Activated CD4-positive, CD25-positive, alpha-beta regulatory T cell treated with anti-CD3 and anti-CD28 coated beads, Interleukin-2, amount 50 U/mL, for 24 hours (primary cell): ENCODE measurements around the gene MYO5A.
A peak's percentile ranks its signal among the peaks of the same experiment; 100 is the strongest.
"Not testable (repeated sequence)": the region's sequence is repeated elsewhere in the genome, so short reads cannot be mapped to it uniquely, and the experiment has no call there.

Experiments
- ATAC-seq, 2 donors: fragments of 150-1000 bp; cut with Tn5 transposase; one replicate each; pipeline ENCODE4 v1.10.0; 2021; ENCODE audit warnings: mild to moderate bottlenecking in 1 of 2, moderate library complexity in 1 of 2

Gene MYO5A

DNA sequence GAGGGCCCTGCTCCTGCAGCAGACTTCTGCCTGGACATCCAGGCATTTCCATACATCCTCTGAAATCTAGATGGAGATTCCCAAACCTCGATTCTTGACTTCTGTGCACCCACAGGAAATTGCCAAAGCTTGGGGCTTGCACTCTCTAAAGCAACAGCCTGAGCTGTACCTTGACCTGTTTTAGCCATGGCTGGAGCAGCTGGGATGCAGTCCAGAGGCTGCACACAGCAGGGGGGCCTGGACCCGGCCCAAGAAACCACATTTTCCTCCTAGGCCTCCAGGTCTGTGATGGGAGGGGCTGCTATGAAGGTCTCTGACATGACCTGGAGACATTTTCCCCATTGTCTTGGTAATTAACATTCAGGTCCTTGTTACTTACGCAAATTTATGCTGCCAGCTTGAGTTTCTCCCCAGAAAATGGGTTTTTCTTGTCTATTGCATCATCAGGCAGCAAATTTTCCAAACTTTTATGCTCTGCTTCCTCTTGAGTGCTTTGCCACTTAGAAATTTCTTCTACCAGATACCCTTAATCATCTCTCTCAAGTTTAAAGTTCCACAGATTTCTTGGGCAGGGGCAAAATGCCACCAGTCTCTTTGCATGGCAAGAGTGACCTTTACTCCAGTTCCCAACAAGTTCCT is 11.8 kb upstream of the MYO5A start:
- no peak for ATAC-seq

DNA sequence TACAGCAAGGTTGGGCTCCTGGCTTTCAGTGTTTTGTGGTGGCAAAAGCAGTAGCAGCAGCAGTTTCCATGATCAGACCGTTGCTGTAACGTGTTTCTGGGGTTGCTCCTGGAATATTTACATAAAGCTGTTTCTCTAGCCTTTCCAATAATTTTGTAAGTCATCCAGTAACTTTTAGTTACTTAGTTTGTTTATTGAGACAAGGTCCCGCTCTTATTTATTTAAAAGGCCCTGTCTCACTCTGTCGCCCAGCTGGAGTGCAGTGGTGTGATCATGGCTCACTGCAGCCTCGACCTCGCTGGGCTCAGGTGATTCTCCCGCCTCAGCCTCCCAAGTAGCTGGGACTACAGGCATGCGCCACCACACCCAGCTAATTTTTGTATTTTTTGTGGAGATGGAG is 8.8 kb upstream of the MYO5A start:
- no peak for ATAC-seq

DNA sequence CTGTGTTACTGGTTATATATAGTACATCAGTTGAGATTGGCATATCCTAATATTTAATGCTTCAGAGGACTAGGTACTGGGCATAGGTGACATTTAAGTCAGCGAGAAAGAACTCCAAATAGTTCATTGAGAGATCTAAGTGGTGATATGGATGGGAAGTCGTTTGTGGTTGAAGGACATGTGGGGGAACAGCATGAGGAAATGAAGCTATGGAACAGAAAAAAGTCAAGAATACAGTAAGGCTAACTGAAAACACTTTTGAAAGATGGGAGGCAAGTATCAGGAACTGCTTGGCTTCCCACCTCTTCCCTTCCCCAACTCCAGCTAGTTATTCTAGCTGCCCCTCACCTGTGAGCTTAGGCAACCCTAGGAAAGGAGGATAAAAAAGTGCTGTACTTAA is 3.7 kb upstream of the MYO5A start:
- ATAC-seq: no peak

DNA sequence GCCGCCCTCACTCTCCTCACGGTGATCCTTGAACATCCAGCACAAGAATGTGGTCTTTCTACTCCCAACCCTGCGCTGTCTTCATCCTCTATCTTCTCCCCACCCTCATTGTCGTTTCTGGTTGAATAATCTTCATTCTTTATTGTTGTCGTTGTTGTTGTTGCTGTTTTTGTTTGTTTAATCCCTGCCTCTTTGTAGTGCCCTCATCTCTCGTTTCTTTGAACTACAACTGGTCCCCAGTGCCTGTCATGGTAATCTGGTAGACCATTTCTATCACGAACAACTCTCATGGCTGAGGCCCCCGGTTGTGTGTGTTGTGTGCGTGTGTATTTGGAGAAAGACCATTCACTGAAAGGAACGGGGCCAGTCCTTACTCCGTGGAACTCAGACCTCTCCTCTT is 1.3 kb upstream of the MYO5A start:
- ATAC-seq: no peak

DNA sequence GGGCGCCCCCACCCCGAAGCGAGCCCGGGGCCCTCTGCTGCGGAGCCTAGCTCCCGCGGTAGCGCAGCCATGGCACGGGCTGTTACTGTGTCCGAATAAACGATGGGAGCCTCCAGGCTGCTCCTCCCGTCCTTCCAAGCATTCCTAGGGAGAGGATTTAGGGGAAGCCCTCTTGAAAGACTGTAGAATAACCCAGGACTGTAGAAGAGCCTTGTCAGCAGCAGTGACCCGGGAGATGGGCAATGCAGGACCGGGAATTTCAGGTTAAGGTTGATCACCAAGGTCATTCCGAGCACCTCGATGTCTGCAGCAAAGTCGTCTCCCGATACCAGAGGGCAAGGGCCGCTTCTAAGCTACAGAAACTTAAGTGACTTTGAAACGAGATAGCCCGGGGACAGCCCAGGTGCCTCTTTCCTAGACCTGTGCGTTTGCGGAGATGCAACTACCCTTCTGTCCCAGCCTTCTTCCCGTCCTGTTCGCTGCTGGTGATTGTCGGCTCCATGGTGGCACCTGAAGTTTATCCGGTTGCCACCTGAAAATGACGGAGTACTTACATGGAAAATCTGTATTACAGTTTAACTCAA is 753 bp upstream of the MYO5A start:
- no peak for ATAC-seq

DNA sequence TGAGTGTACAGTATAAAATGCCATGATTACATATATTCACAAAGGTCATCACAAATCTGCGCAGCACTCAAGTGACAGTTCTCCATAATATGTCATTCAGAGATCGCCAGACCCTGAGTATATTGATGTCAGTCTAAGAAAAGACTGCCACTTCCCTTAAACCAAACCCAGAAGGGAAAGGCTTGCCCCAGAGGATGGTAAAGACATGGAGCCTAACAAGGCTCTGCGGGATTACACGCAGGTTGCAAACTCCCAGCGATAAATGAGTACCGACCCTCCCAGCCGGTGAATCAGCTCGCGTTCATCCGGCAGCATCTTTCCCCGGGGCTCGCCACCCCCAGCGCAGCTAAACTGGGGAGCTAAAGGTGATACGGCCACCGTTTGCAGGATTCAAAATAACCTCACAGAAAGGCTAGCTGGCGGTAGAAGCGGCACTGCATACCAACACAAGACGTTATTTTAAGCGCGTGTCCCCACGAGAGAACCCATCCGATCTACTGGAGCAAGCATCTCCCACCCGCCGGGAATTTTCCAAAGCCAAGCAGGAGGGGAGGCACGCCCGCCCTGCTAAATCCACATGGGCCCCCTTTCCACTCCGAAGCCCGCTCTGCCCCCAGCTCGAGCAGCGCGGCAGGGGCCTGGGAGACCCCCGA is 643 bp downstream of the MYO5A start:
- ATAC-seq: peak in 1 of 2 donors; percentile 4

DNA sequence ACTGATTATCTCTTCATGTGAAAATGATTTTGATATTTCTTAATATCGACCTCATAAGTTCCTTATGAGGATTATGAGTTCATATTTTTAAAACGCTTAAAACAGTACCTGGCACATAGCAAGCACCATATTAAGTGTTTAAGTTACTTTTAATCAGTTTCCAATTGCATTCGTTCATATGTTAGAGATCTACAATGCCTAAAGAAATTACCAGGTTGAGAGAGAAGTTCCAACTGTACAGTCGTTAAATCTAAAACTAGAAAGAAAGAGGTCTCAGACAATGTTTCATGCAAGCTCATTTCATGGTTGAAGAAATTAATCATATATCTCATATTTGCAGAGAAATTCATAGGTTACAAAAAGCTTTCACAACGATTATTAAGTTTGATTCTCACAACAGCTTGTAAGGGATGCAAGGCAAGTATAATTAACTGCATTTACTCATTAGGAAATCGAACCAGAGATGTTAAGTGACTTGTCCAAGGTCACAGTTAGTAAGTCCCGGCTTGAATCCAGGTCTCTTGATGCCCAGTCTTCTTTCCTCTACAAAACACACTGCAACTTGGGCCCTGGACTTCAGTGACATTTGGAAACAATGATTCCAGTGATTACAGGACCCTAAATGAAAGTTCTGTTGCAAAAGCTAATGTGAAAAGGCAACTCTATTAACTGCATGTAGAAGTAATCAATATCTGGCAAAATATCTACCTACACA is 1.3 kb downstream of the MYO5A start:
- ATAC-seq: no peak

DNA sequence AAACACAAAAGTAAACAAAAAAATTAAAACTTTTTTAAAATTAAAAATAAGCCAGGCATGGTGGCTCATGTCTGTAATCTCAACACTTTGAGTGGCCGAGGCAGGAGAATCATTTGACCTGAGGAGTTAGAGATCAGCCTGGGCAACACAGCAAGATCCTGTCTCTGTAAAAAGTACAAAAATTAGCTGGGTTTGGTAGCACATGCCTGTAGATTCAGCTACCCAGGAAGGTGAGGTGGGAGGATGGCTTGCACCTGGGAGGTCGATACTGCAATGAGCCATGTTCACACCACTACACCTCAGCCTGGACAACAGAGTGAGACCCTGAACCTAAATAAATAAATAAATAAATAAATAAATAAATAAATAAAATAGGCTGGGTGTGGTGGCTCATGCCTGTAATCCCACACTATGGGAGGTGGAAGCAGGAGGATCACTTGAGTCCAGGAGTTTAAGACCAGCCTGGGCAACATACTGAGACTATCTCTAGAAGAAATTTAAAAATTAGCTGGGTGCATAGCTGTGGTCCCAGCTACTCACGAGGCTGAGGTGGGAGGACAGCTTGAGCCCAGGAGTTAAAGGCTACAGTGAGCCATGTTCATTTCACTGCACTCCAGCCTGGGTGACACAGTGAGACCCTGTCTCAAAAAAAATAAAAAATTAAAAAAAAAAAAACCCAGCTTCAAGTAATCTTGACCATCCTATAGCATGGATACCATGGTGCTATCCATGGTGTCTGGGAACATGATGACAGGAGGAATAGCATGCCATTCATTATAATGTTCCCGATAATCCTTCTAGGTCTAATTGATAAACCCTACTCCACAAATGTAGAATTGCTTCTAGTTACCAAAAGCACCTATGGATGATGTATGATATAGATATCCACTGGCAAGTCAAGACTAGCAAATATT is 4.2 kb downstream of the MYO5A start:
- ATAC-seq: no peak

DNA sequence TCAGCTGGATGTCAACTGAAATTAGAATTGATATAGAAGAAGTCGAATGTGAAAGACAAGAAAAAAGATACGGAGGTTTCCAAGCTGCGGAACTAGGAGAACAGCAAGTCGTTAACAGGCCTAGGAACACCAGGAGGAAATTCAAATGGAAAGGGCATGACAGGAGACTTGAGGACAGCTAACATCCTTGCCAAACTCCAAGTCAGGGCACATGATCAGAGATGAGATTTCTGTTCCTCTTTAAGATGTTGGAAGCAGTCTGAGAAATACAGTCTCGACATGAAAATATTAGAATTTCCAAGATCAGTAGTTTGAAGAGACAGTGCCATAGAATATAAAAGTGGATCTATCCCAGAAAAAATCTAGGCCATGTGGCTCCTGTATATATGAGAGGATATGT is 5.0 kb downstream of the MYO5A start:
- no peak for ATAC-seq

DNA sequence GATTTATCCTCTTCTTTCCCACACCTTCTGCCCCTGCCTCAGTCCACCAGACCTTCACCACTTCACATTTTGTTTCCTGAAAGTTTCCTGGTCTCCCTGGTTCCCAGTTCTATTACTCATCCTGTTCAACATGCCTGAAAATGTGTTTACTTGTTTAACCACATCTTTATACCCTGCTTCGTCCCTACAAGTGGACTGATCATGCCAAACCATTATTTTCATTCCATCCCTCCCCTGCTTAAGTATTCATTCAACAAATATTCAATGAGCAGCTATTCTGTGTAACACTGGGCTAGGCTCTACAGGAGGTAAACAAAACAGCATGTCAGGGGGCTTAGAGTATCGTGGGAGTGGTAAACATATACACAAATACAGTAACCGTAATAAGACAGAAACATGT is 5.5 kb downstream of the MYO5A start:
- no peak for ATAC-seq

DNA sequence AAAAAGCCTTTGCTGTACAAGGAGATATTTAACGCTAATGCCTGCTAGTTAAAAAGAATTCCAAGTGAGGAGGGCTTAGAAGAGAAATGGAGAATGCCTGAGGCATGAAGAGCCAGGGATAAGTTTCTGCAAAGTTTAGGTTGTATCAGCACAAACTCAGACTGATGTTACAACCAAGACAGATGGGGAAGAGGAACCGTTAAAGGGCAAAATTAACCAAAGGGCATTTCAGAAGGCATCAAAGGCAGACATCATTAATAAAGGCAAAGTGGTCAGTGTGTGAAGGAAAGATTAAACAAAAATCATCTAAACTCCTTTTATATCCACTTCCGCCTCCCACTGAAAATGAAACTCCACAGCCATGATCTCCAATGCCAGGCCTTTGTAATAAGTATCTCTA is 7.0 kb downstream of the MYO5A start:
- no peak for ATAC-seq

DNA sequence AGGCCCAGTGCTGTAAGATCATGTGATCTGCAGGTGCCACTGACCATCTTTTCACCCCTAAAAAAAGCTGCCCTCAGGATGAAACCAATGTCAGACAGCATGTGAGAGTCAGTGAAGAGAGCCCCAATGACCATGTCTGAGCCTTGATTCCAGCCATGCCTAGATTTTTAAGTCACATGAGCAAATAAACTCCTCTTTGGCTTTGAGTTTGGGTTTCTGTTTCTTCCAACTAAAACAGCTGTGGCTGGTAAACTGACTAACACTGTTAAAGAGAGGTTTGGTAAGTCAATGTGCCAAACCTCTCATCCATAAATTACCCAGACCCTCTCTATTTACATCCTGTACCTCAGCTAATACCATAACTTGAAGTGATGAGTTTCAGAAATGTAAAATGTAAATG is 8.3 kb downstream of the MYO5A start:
- ATAC-seq: no peak

DNA sequence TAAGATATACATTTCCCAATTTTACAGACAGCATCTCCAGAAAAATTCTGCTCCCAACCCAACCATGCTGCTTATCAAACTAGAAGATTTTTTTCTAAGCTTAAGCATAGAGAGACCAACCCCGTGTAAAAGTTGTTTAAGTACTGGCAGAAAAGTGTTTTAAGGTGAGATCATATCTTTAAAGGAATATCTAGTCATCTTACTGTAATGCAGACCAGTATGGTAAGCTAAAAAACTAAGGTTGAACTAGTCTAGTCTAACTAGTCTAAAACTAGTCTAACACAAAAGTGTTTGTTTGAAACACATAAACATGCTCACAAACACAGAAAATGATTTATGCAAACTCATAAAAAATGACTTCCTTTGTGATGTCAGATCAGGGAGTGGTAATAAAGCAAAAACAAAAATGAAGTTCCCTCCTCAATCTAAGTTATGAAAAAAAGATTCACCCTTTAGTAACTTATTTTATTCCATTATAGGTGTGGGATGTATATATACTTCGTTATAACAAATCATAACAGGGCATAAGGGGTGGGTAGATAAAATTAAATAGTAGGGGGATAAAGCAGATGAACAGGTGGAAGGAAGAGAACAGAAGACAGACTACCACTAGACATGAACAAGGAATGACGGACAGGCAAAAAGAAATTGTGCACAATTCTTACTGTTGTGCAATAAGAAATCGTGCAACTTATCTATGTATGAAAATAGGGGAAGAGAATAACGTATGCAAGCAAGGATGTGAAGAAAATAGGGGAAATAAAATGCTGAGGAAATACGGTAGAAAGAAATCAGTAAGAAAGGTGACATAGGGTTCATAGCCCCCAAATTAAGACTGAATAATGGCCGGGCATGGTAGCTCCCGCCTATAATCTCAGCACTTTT is 10.0 kb downstream of the MYO5A start:
- ATAC-seq: no peak

DNA sequence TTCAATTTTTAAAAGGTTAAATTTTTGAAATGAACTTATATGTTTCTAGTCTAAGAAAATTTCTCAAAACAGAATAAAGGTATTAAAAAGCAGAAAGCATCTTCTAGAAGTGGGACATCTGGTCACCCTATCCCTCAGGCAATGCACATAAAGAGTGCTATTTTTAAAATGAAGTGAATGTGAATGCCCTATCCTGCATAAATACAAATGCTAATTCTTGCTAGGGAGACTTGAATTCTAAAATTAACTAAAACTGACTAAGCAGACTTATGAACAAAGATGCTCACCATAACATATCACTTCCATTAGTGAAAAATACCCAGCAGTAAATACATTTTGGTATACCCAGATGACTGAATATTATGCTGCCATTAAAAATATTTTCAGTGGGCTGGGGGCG is 11.7 kb downstream of the MYO5A start:
- no peak for ATAC-seq

DNA sequence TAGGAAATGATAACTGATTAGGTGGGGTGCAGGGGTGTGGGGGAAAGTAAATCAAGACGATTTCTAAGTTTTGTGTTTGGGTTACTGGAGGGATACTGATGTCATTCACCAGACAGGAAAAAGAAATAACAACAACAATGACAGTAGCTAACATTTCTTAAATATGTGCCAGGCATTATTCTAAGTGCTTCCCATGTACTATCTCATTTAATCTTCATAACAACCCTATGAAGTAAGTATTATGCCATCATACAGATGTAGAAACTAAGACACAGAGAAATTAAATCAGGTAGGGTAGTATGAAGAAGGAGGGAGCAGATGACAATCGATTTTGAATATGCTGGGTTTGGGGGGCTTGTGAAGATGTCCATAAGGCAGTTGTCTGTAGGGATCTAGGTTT is 13.3 kb downstream of the MYO5A start:
- no peak for ATAC-seq

DNA sequence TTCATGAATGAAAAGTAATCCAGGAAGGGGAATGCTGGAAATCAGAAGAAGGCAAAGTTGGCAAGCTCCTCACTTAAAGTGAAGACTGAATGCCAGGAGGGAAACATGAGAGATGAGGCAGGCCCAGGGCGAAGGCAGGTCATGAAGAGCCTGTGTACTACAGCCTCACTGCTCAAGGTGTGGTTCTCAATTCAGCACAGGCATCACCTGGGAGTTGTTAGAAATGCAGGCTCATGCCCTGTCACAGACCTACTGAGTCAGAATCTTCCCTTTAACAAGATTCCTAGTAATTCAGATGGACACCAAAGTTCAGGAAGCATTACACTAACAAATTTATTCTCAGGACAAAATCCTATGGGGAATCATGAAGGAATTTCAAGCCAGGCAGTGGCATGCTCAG is 14.2 kb downstream of the MYO5A start:
- no peak for ATAC-seq

DNA sequence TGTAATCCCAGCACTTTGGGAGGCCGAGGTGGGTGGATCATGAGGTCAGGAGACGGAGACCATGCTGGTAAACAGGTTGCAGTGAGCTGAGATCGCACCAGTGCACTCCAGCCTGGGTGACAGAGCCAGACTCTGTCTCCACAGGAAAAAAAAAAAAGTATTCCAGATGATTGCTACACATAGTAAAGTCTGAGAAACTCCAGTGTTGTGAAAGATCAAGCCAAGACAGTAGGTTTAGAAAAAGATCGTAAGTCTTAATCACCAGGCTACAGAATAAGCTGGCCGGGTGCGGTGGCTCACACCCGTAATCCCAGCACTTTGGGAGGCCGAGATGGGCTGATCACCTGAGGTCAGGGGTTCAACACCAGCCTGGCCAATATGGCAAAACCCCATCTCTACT is 15.8 kb downstream of the MYO5A start:
- not testable (repeated sequence) for ATAC-seq

DNA sequence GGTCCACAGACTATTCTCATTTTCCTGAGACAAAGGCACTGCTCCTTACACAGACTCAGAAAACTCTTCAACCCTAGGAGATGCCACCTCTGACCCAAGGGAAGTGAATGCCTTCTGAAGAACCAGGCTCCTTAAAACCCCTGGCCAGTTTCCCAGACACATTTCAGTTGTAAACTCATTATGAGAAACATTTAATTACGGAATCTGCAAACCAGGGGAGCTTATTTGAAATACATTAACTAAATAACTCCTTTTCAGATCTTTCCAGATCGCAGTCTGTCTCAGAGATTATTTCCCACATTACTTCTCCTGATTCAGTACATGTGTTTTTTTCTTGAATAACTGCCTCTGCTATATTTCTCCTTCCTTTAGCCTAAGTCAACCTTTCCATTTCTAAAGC is 17.6 kb downstream of the MYO5A start:
- ATAC-seq: no peak

DNA sequence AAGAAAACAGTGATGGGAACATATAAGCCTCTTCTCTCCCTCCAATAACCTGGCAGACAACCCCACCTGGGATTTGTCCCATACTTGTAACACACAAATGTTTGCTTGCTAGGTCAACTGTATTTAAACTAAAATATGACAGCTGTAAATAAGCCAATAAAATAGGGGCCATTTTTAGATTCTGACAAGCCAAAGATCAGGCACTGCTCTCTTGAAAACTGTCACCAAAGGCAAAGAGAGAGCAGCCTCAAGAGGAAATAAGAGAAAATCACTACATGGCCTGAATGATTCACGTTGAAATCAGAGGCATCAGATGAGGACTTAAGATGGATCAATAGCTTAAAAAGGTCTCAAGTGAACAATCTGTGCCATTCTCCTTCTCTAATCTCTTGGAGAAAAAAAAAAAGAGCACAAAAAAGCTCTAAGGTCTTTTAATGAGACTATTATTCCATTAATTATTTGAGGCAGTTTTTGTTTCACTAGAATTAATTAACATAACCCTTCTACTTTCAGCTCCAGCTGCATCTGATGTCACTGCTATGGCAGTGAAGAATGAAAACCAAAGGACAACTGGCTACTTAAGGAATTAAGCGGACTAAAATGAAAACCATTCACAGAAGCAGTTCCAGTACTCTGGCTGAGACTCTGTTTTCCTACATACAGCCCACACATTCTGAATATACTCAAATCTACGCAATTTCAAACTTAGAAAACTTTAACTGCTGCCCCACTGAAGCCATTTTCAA is 19.0 kb downstream of the MYO5A start:
- ATAC-seq: no peak

DNA sequence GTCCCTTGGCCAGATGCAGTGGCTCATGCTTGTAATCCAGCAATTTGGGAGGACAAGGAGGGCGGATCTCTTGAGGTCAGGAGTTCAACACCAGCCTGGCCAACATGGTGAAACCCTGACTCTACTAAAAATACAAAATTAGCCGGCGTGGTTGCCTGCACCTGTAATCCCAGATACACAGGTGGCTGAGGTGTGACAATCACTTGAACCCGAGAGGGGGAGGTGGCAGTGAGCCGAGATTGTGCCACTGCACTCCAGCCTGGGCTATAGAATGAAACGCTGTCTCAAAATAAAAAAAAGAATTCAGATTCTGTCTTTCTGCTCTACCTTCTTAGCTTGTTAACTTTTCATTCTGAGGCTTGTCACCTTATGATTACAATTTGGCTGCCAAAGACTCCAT is 22.1 kb downstream of the MYO5A start:
- ATAC-seq: no peak

DNA sequence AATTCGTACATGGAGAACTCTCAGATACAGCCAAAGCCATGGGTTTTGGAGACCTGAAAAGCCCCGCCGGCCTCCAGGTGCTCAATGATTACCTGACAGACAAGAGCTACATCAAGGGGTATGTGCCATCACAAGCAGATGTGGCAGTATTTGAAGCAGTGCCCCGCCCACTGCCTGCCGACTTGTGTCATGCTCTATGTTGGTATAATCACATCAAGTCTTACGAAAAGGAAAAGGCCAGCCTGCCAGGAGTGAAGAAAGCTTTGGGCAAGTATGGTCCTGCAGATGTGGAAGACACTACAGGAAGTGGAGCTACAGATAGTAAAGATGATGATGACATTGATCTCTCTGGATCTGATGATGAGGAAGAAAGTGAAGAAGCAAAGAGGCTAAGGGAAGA is 23.5 kb downstream of the MYO5A start:
- no peak for ATAC-seq
